ENCODE data around the gene CYP4Z1.

GRCh38 chr1:47023268-47024140 lies 43.5 kb upstream of the CYP4Z1 start, which contains the start of gene CYP4X1:
- no peak for TF ChIP-seq POLR2A (IDR thresholded peaks at IDR 0.05)
- TF ChIP-seq, protein P1, sequence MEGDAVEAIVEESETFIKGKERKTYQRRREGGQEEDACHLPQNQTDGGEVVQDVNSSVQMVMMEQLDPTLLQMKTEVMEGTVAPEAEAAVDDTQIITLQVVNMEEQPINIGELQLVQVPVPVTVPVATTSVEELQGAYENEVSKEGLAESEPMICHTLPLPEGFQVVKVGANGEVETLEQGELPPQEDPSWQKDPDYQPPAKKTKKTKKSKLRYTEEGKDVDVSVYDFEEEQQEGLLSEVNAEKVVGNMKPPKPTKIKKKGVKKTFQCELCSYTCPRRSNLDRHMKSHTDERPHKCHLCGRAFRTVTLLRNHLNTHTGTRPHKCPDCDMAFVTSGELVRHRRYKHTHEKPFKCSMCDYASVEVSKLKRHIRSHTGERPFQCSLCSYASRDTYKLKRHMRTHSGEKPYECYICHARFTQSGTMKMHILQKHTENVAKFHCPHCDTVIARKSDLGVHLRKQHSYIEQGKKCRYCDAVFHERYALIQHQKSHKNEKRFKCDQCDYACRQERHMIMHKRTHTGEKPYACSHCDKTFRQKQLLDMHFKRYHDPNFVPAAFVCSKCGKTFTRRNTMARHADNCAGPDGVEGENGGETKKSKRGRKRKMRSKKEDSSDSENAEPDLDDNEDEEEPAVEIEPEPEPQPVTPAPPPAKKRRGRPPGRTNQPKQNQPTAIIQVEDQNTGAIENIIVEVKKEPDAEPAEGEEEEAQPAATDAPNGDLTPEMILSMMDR (IDR thresholded peaks at IDR 0.05 in 4 of 5, conservative IDR thresholded peaks at IDR 0.05 in 1 of 5): no peak
